Activated CD4-positive, alpha-beta T cell treated with anti-CD3 and anti-CD28 coated beads, Interleukin-2, amount 10 ng/mL, durations not matched to agents 24 days and 14 days (primary cell): ENCODE data around the gene CKM. TPM values are rescaled to one million over a fixed set of nuclear protein-coding genes. Genes with fewer than 3 reads are reported as not detected.

Source experiments
- DNase-seq: peaks from one replicate; pipeline ENCODE4 v3.0.0; 2022
- H3K27ac Mint-ChIP-seq: one replicate; pipeline ENCODE4 v1.8.0; 2022; ENCODE audit warnings: mild to moderate bottlenecking, mixed read lengths
- H3K27me3 Mint-ChIP-seq: one replicate; pipeline ENCODE4 v1.8.0; 2022; ENCODE audit warnings: mixed read lengths
- H3K36me3 Mint-ChIP-seq: one replicate; pipeline ENCODE4 v1.8.0; 2022; ENCODE audit warnings: low read depth, mild to moderate bottlenecking, mixed read lengths
- H3K4me1 Mint-ChIP-seq: one replicate; pipeline ENCODE4 v1.8.0; 2021; ENCODE audit warnings: mixed read lengths
- H3K4me3 Mint-ChIP-seq: one replicate; pipeline ENCODE4 v1.8.0; 2022; ENCODE audit warnings: mild to moderate bottlenecking, moderate library complexity, mixed read lengths
- H3K9me3 Mint-ChIP-seq: one replicate; pipeline ENCODE4 v1.8.0; 2021; ENCODE audit warnings: mixed read lengths
- intact Hi-C: fragments of 100-400 bp; cut with micrococcal nuclease; formaldehyde crosslinking; loops from one replicate; pipeline ENCODE4 v1.15.1; 2023
- total RNA-seq: library from RNA; stranded (reverse); gene quantifications from 2 replicates; pipeline ENCODE4 v1.2.3, GENCODE V29; 2022

The CKM gene
- total RNA-seq, 1 donor from 2014 or later = not detected

GRCh38 chr19:45354241-45354842, 31.7 kb upstream of the CKM start:
- intact Hi-C loops = no loop called here
- Mint-ChIP-seq H3K4me1 (no peaks in the 10 kb centered on the region), H3K36me3 (peaks cover 35% of the 10 kb centered on the region), H3K27ac (no peak overlapping the region), H3K9me3 (no peaks in the 10 kb centered on the region), H3K27me3 (no peaks in the 10 kb centered on the region), H3K4me3 (no peak overlapping the region)
- no peak for DNase-seq

GRCh38 chr19:45352914-45353796, 30.5 kb upstream of the CKM start:
- H3K4me3 Mint-ChIP-seq = no peak overlapping the region
- DNase-seq = no peak
- peaks cover 30% of the 10 kb centered on the region for H3K36me3 Mint-ChIP-seq
- intact Hi-C loops = no loop called here
- H3K9me3 Mint-ChIP-seq = no peaks in the 10 kb centered on the region
- no peaks in the 10 kb centered on the region for H3K27me3 Mint-ChIP-seq
- no peaks in the 10 kb centered on the region for H3K4me1 Mint-ChIP-seq
- H3K27ac Mint-ChIP-seq = no peak overlapping the region

GRCh38 chr19:45352471-45352870, 29.8 kb upstream of the CKM start:
- H3K4me3 Mint-ChIP-seq = no peak overlapping the region
- H3K27ac Mint-ChIP-seq = no peak overlapping the region
- intact Hi-C loops = no loop called here
- H3K36me3 Mint-ChIP-seq = peaks cover 29% of the 10 kb centered on the region
- no peak for DNase-seq
- H3K9me3 Mint-ChIP-seq = no peaks in the 10 kb centered on the region
- H3K4me1 Mint-ChIP-seq = no peaks in the 10 kb centered on the region
- H3K27me3 Mint-ChIP-seq = no peaks in the 10 kb centered on the region

GRCh38 chr19:45352062-45352461, 29.4 kb upstream of the CKM start:
- Mint-ChIP-seq H3K36me3 (peaks cover 26% of the 10 kb centered on the region), H3K9me3 (no peaks in the 10 kb centered on the region), H3K27ac (no peak overlapping the region), H3K27me3 (no peaks in the 10 kb centered on the region), H3K4me1 (no peaks in the 10 kb centered on the region), H3K4me3 (no peak overlapping the region)
- DNase-seq = no peak
- intact Hi-C loops = no loop called here

GRCh38 chr19:45351401-45351952, 28.8 kb upstream of the CKM start:
- peaks cover 26% of the 10 kb centered on the region for H3K36me3 Mint-ChIP-seq
- H3K4me1 Mint-ChIP-seq = no peaks in the 10 kb centered on the region
- no peak for DNase-seq
- H3K27me3 Mint-ChIP-seq = no peaks in the 10 kb centered on the region
- intact Hi-C loops = no loop called here
- no peak overlapping the region for H3K4me3 Mint-ChIP-seq
- no peak overlapping the region for H3K27ac Mint-ChIP-seq
- H3K9me3 Mint-ChIP-seq = no peaks in the 10 kb centered on the region

GRCh38 chr19:45350477-45351058, 27.9 kb upstream of the CKM start:
- Mint-ChIP-seq H3K4me3 (no peak overlapping the region), H3K27ac (peak overlapping the region; percentile 51), H3K9me3 (no peaks in the 10 kb centered on the region), H3K36me3 (peaks cover 19% of the 10 kb centered on the region), H3K4me1 (no peaks in the 10 kb centered on the region), H3K27me3 (peaks cover 3% of the 10 kb centered on the region)
- intact Hi-C loops = no loop called here
- DNase-seq = no peak

GRCh38 chr19:45349430-45349941, 26.8 kb upstream of the CKM start:
- Mint-ChIP-seq H3K9me3 (no peaks in the 10 kb centered on the region), H3K27ac (no peak overlapping the region), H3K4me3 (no peak overlapping the region), H3K36me3 (peaks cover 14% of the 10 kb centered on the region), H3K27me3 (peaks cover 3% of the 10 kb centered on the region), H3K4me1 (no peaks in the 10 kb centered on the region)
- no peak for DNase-seq
- intact Hi-C loops = no loop called here

- H3K4me1 Mint-ChIP-seq = no peaks in the 10 kb centered on the region
- H3K27me3 Mint-ChIP-seq = peaks cover 3% of the 10 kb centered on the region
- H3K4me3 Mint-ChIP-seq = no peak overlapping the region
- no peak for DNase-seq
- peaks cover 10% of the 10 kb centered on the region for H3K36me3 Mint-ChIP-seq
- no peak overlapping the region for H3K27ac Mint-ChIP-seq
- intact Hi-C loops = no loop called here
- no peaks in the 10 kb centered on the region for H3K9me3 Mint-ChIP-seq
These were observed 26.4 kb upstream of the CKM start for GRCh38 chr19:45349126-45349415.

- peaks cover 3% of the 10 kb centered on the region for H3K27me3 Mint-ChIP-seq
These were observed 25.9 kb upstream of the CKM start for GRCh38 chr19:45348367-45349125.

GRCh38 chr19:45347570-45348366, 25.1 kb upstream of the CKM start:
- Mint-ChIP-seq H3K4me1 (no peaks in the 10 kb centered on the region), H3K9me3 (no peaks in the 10 kb centered on the region), H3K27ac (no peak overlapping the region), H3K36me3 (peaks cover 6% of the 10 kb centered on the region), H3K27me3 (peaks cover 3% of the 10 kb centered on the region), H3K4me3 (no peak overlapping the region)
- intact Hi-C loops = no loop called here
- DNase-seq = no peak

More at GRCh38 chr19:45348367-45349125, 25.9 kb upstream of the CKM start:
- Mint-ChIP-seq H3K36me3 (peaks cover 9% of the 10 kb centered on the region), H3K4me1 (no peaks in the 10 kb centered on the region), H3K4me3 (no peak overlapping the region), H3K9me3 (no peaks in the 10 kb centered on the region), H3K27ac (no peak overlapping the region)
- intact Hi-C loops = no loop called here
- no peak for DNase-seq

- intact Hi-C loops = no loop called here
- peaks cover 3% of the 10 kb centered on the region for H3K27me3 Mint-ChIP-seq
These were observed 23.8 kb upstream of the CKM start for GRCh38 chr19:45346449-45346848.

GRCh38 chr19:45345506-45345860, 22.8 kb upstream of the CKM start:
- Mint-ChIP-seq H3K9me3 (no peaks in the 10 kb centered on the region), H3K36me3 (peaks cover 1% of the 10 kb centered on the region), H3K4me3 (no peak overlapping the region), H3K27me3 (peaks cover 3% of the 10 kb centered on the region), H3K27ac (no peak overlapping the region), H3K4me1 (no peaks in the 10 kb centered on the region)
- no peak for DNase-seq
- intact Hi-C loops = no loop called here

More at GRCh38 chr19:45346449-45346848, 23.8 kb upstream of the CKM start:
- H3K27ac Mint-ChIP-seq = no peak overlapping the region
- no peaks in the 10 kb centered on the region for H3K9me3 Mint-ChIP-seq
- no peak for DNase-seq
- H3K4me3 Mint-ChIP-seq = no peak overlapping the region
- H3K4me1 Mint-ChIP-seq = no peaks in the 10 kb centered on the region
- H3K36me3 Mint-ChIP-seq = peaks cover 4% of the 10 kb centered on the region
